H1 (cell line): ENCODE results near the gene KIAA0930. TPM values are rescaled to one million over a fixed set of nuclear protein-coding genes. Genes with fewer than 3 reads are reported as not detected.

Experiments
- CTCF ChIA-PET: fragments of 300-600 bp; sonication (Branson Sonifier 250); formaldehyde crosslinking; loops from one replicate; lab custom pipeline; 2021; ENCODE audit not compliant: partially characterized antibody; lab: Charles Lee
- POLR2A ChIA-PET: fragments of 300-600 bp; sonication (Branson Sonifier 250); formaldehyde crosslinking; loops from one replicate; lab custom pipeline; 2021; ENCODE audit warnings: inconsistent platforms; ENCODE audit not compliant: partially characterized antibody; lab: Charles Lee
- DNase-seq, 2 experiments: peaks; one replicate each; pipeline versions ENCODE4 v3.0.0 to v3.0.0-alpha.2; 2010 to 2022; ENCODE audit warnings: low spot score in 2 of 2, low read depth in 1 of 2, mixed read lengths in 1 of 2
- FAIRE-seq: peaks from 2 replicates; lab custom pipeline; 2011; peaks lifted over from hg19 to GRCh38; lab: Jason Lieb, UNC
- H2AFZ ChIP-seq: 2 replicates; pipeline ENCODE4 v1.8.1; 2012; ENCODE audit warnings: low read length, inconsistent platforms
- H2AK5ac ChIP-seq: 2 replicates; pipeline ENCODE4 v1.6.1; 2013; ENCODE audit warnings: low read depth, low read length
- H2BK120ac ChIP-seq: replicated peaks from 2 replicates; pipeline ENCODE3; 2013; ENCODE audit warnings: low read depth, low read length, inconsistent platforms
- H2BK12ac ChIP-seq: 2 replicates; pipeline ENCODE4 v1.6.1; 2013; ENCODE audit warnings: low read depth, low read length
- H2BK15ac ChIP-seq: 2 replicates; pipeline ENCODE4 v1.6.1; 2013; ENCODE audit warnings: low read length
- H2BK20ac ChIP-seq: 2 replicates; pipeline ENCODE4 v1.6.1; 2013; ENCODE audit warnings: low read length
- H2BK5ac ChIP-seq: 2 replicates; pipeline ENCODE4 v1.6.1; 2013; ENCODE audit warnings: low read depth, low read length
- H3K14ac ChIP-seq: 2 replicates; pipeline ENCODE4 v1.6.1; 2013; ENCODE audit warnings: inconsistent platforms; ENCODE audit not compliant: insufficient read length
- H3K18ac ChIP-seq: 2 replicates; pipeline ENCODE4 v1.6.1; 2013; ENCODE audit warnings: low read length; ENCODE audit errors: extremely low read depth
- H3K23ac ChIP-seq: 2 replicates; pipeline ENCODE4 v1.6.1; 2013; ENCODE audit warnings: inconsistent platforms; ENCODE audit not compliant: insufficient read length
- H3K23me2 ChIP-seq: 2 replicates; pipeline ENCODE4 v1.6.1; 2013; ENCODE audit warnings: low read depth, low read length
- H3K27ac ChIP-seq: 2 replicates; pipeline ENCODE4 v1.6.1; 2011; ENCODE audit warnings: low read depth, low read length, inconsistent platforms
- H3K27me3 ChIP-seq, 4 experiments: replicated peaks in 1 of 4; 1 replicate in 1 of 4; 2 replicates in 3 of 4; pipeline versions ENCODE4 v1.6.1 to v1.8.1; 2011 to 2013; ENCODE audit warnings: low read length in 3 of 4, mild to moderate bottlenecking in 3 of 4, inconsistent platforms in 2 of 4, mixed read lengths in 2 of 4, moderate library complexity in 1 of 4; ENCODE audit not compliant: control insufficient read depth in 3 of 4, insufficient read depth in 3 of 4; ENCODE audit errors: extremely low read depth in 1 of 4
- H3K36me3 ChIP-seq, 4 experiments: 2 replicates each; pipeline versions ENCODE4 v1.6.1 to v1.8.1; 2011 to 2013; ENCODE audit warnings: mild to moderate bottlenecking in 4 of 4, low read length in 3 of 4, moderate library complexity in 2 of 4, control low read depth in 1 of 4, inconsistent platforms in 1 of 4; ENCODE audit not compliant: insufficient read depth in 4 of 4, control insufficient read depth in 2 of 4
- H3K4ac ChIP-seq: replicated peaks from 2 replicates; pipeline ENCODE3; 2013; ENCODE audit warnings: low read length, low read depth, mixed read lengths, inconsistent platforms; ENCODE audit not compliant: insufficient read length
- H3K4me1 ChIP-seq, 4 experiments: replicated peaks in 1 of 4; 1 replicate in 1 of 4; 2 replicates in 3 of 4; pipeline versions ENCODE4 v1.6.1 to v1.8.1; 2011 to 2013; ENCODE audit warnings: low read length in 3 of 4, inconsistent platforms in 2 of 4, mixed read lengths in 1 of 4; ENCODE audit not compliant: insufficient read depth in 4 of 4, control insufficient read depth in 3 of 4
- H3K4me2 ChIP-seq, 2 experiments: 2 replicates each; pipeline versions ENCODE4 v1.6.1 to v1.8.1; 2011 to 2013; ENCODE audit warnings: low read depth in 2 of 2, low read length in 2 of 2, control low read depth in 1 of 2, inconsistent platforms in 1 of 2, mild to moderate bottlenecking in 1 of 2; ENCODE audit not compliant: insufficient read depth in 1 of 2
- H3K4me3 ChIP-seq, 4 experiments: fragments of 200-600, 300-600 bp in 1 of 4; sonication (generic), shearing (Covaris generic), sonication (Bioruptor Twin) in 1 of 4; 2 replicates each; pipeline versions ENCODE4 v1.5.1 to v1.8.1; 2011 to 2016; ENCODE audit warnings: low read length in 4 of 4, low read depth in 3 of 4, control low read depth in 2 of 4, inconsistent platforms in 2 of 4, mild to moderate bottlenecking in 2 of 4, mixed read lengths in 1 of 4, moderate library complexity in 1 of 4; ENCODE audit not compliant: insufficient read depth in 2 of 4; ENCODE audit errors: extremely low read depth in 1 of 4
- H3K56ac ChIP-seq: replicated peaks from 2 replicates; pipeline ENCODE3; 2013; ENCODE audit warnings: low read depth, mild to moderate bottlenecking, mixed read lengths, low read length, inconsistent platforms; ENCODE audit not compliant: insufficient read length
- H3K79me1 ChIP-seq: 2 replicates; pipeline ENCODE4 v1.6.1; 2013; ENCODE audit warnings: low read depth, low read length, control low read depth
- H3K79me2 ChIP-seq, 2 experiments: 2 replicates each; pipeline versions ENCODE4 v1.6.1 to v1.8.1; 2012 to 2013; ENCODE audit warnings: low read length in 2 of 2, mild to moderate bottlenecking in 2 of 2, inconsistent platforms in 1 of 2; ENCODE audit not compliant: insufficient read depth in 2 of 2, control insufficient read depth in 1 of 2
- H3K9ac ChIP-seq, 4 experiments: replicated peaks in 1 of 4; 1 replicate in 1 of 4; 2 replicates in 3 of 4; pipeline versions ENCODE4 v1.6.1 to v1.8.1; 2011 to 2013; ENCODE audit warnings: low read depth in 3 of 4, low read length in 3 of 4, control low read depth in 2 of 4, mild to moderate bottlenecking in 2 of 4, moderate library complexity in 2 of 4, inconsistent platforms in 1 of 4; ENCODE audit errors: extremely low read depth in 1 of 4
- H3K9me3 ChIP-seq, 2 experiments: 2 replicates each; pipeline versions ENCODE4 v1.6.1 to v1.8.1; 2012 to 2013; ENCODE audit warnings: mild to moderate bottlenecking in 2 of 2, moderate library complexity in 2 of 2, control low read depth in 1 of 2, inconsistent platforms in 1 of 2, low read depth in 1 of 2, low read length in 1 of 2, mixed read lengths in 1 of 2; ENCODE audit not compliant: insufficient read depth in 2 of 2
- H4K20me1 ChIP-seq, 2 experiments: replicated peaks in 1 of 2; 2 replicates each; pipeline versions ENCODE3 to v1.8.1; 2011 to 2013; ENCODE audit warnings: inconsistent platforms in 2 of 2, low read length in 2 of 2, mild to moderate bottlenecking in 1 of 2; ENCODE audit not compliant: insufficient read depth in 2 of 2, control insufficient read depth in 1 of 2
- H4K5ac ChIP-seq: 2 replicates; pipeline ENCODE4 v1.6.1; 2013; ENCODE audit warnings: low read length, low read depth, mixed read lengths, inconsistent platforms; ENCODE audit not compliant: insufficient read length
- H4K8ac ChIP-seq: 2 replicates; pipeline ENCODE4 v1.8.0; 2013; ENCODE audit warnings: mild to moderate bottlenecking, moderate library complexity, low read length, inconsistent platforms; ENCODE audit not compliant: insufficient read depth; ENCODE audit errors: extremely low read depth
- H4K91ac ChIP-seq: replicated peaks from 2 replicates; pipeline ENCODE3; 2013; ENCODE audit warnings: low read length, mixed read lengths, inconsistent platforms; ENCODE audit not compliant: insufficient read length
- ASH2L ChIP-seq: fragments of 200-600, 300-600 bp; sonication (generic); IDR thresholded peaks from one replicate; pipeline ENCODE4 v1.7.1; 2017; ENCODE audit warnings: low read length
- BCL11A ChIP-seq, 2 experiments: IDR thresholded peaks; one replicate each; pipeline ENCODE4 v1.6.1; 2011; ENCODE audit warnings: low read depth in 2 of 2, low read length in 2 of 2, mild to moderate bottlenecking in 2 of 2
- CBX5 ChIP-seq: fragments of 300-800, 300-1000 bp; sonication (generic); IDR thresholded peaks from 2 replicates; pipeline ENCODE4 v1.7.1; 2016; ENCODE audit warnings: antibody characterized with exemption, low read length, low read depth
- CHD1 ChIP-seq: IDR thresholded peaks from 2 replicates; pipeline ENCODE4 v1.6.1; 2012; ENCODE audit warnings: low read depth, low read length, improper control_type of control experiment
- EP300 ChIP-seq, 2 experiments: IDR thresholded peaks; 1 replicate in 1 of 2; 2 replicates in 1 of 2; pipeline ENCODE4 v1.6.1; 2011 to 2012; ENCODE audit warnings: low read depth in 2 of 2, low read length in 2 of 2, mild to moderate bottlenecking in 2 of 2, borderline replicate concordance in 1 of 2, inconsistent platforms in 1 of 2, moderate library complexity in 1 of 2
- HDAC6 ChIP-seq: IDR thresholded peaks from one replicate; pipeline ENCODE4 v1.7.1; 2012; ENCODE audit warnings: low read depth, mild to moderate bottlenecking, inconsistent platforms, low read length, moderate library complexity
- JUN ChIP-seq: IDR thresholded peaks from 2 replicates; pipeline ENCODE4 v1.6.1; 2011; ENCODE audit warnings: low read depth, mild to moderate bottlenecking, improper control_type of control experiment, low read length
- JUND ChIP-seq: IDR thresholded peaks from 2 replicates; pipeline ENCODE4 v1.6.1; 2011; ENCODE audit warnings: mild to moderate bottlenecking, improper control_type of control experiment, low read length
- KDM5A ChIP-seq: fragments of 200-600 bp; IDR thresholded peaks from 2 replicates; pipeline ENCODE4 v1.7.1; 2012; ENCODE audit warnings: mild to moderate bottlenecking, low read length, inconsistent platforms, mixed read lengths
- MAFK ChIP-seq: IDR thresholded peaks from 2 replicates; pipeline ENCODE4 v1.6.1; 2012; ENCODE audit warnings: low read depth, mild to moderate bottlenecking, improper control_type of control experiment, low read length
- NRF1 ChIP-seq: IDR thresholded peaks from 2 replicates; pipeline ENCODE4 v1.6.1; 2011; ENCODE audit warnings: mild to moderate bottlenecking, low read depth, low read length, improper control_type of control experiment
- SIN3A ChIP-seq, 2 experiments: IDR thresholded peaks in 1 of 2; conservative IDR thresholded peaks in 1 of 2; 2 replicates each; pipeline ENCODE4 v1.6.1; 2011 to 2012; ENCODE audit warnings: low read length in 2 of 2, improper control_type of control experiment in 1 of 2, low read depth in 1 of 2, mild to moderate bottlenecking in 1 of 2
- ZNF274 ChIP-seq: IDR thresholded peaks from 2 replicates; pipeline ENCODE4 v1.7.0; 2012; ENCODE audit warnings: low read length, borderline replicate concordance; ENCODE audit errors: extremely low read depth
- WGBS, 2 experiments: shearing (Covaris generic) in 1 of 2; methylation state at CpG; one replicate each; pipeline versions ENCODE4 v1.1.6 to v1.1.7; 2013 to 2015; ENCODE audit warnings: low lambda C conversion rate in 2 of 2, mixed read lengths in 2 of 2, inconsistent platforms in 1 of 2, low coverage in 1 of 2, missing lambda C conversion rate in 1 of 2; ENCODE audit not compliant: insufficient replicate concordance in 2 of 2, insufficient coverage in 1 of 2, insufficient read length in 1 of 2; ENCODE audit errors: extremely low coverage in 1 of 2, missing lambda C conversion rate in 1 of 2; 5-methylcytosine and 5-hydroxymethylcytosine counted together
- polyA plus RNA-seq, 7 experiments: library from polyadenylated mRNA; depleted of rRNA in 3 of 7; stranded (reverse) in 5 of 7; unstranded in 2 of 7; fragments of >200 nt in 5 of 7; fragments of 200-250 nt in 2 of 7; gene quantifications; 1 replicate in 5 of 7; 2 replicates in 1 of 7; 4 replicates in 1 of 7; pipeline versions ENCODE4 v1.2.1 to v1.2.3, GENCODE V29; 2011 to 2013; ENCODE audit warnings: missing spikeins in 2 of 7, mixed read lengths in 2 of 7
- total RNA-seq: library from RNA; stranded (reverse); fragmentation: NEBNext Ultra II Directional; extraction: Animal tissue kit (Norgen Biotek cat#: 25700); gene quantifications from 2 replicates; pipeline ENCODE4 v1.2.1, GENCODE V29; 2021

Gene KIAA0930
- total and polyA plus RNA-seq, 2 of the 8 experiments (the other 6 are each of a cell fraction or from before 2014, with no cell fraction given): 61.9 to 66.1 TPM

GRCh38 chr22:45235101-45235777 is 5.5 kb downstream of the KIAA0930 start:
- Histone ChIP-seq H4K8ac (peak overlapping the region; percentile 29), H3K23ac (no peak overlapping the region), H4K20me1 (peaks cover 9 to 17% of the 10 kb centered on the region in 2 experiments), H3K4me1 (peaks cover 0 to 12% (median 11%) of the 10 kb centered on the region in 4 experiments; a peak in 5 of 7 replicates), H3K79me1 (peaks cover 2% of the 10 kb centered on the region; the same call in 1 of the 2 replicates), H4K91ac (no peak overlapping the region), H3K23me2 (peaks cover 5% of the 10 kb centered on the region; the same call in 1 of the 2 replicates), H2BK15ac (no peak overlapping the region), H3K27ac (no peak overlapping the region), H2AK5ac (no peak overlapping the region), H3K4me3 (no peak overlapping the region), H2AFZ (no peak overlapping the region), H3K18ac (no peak overlapping the region), H3K27me3 (peaks cover 0 to 7% (median 3%) of the 10 kb centered on the region in 4 experiments; a peak in 4 of 7 replicates), H2BK20ac (no peak overlapping the region), H4K5ac (no peak overlapping the region), H2BK5ac (no peak overlapping the region), H2BK12ac (no peak overlapping the region), H3K4ac (no peak overlapping the region), H3K14ac (no peak overlapping the region), H3K9ac (no peak overlapping the region), H3K4me2 (no peak overlapping the region), H3K79me2 (peaks cover 0 to 3% of the 10 kb centered on the region in 2 experiments; a peak in 1 of 4 replicates), H3K36me3 (no peaks in the 10 kb centered on the region), H3K56ac (no peak overlapping the region), H3K9me3 (no peaks in the 10 kb centered on the region), H2BK120ac (no peak overlapping the region)
- ChIA-PET POLR2A (interaction anchor here (1.7 to 3.1 kb wide), 3 partner anchors 9 to 42 kb away, joined by 4 to 10 read pairs (median 5); no protein-coding TSS in a partner anchor), CTCF (interaction anchor here (1.3 to 4.9 kb wide), 2 partner anchors 25 to 27 kb away, joined by 3 to 25 read pairs; no protein-coding TSS in a partner anchor)
- no peak for FAIRE-seq
- WGBS, 2 experiments: 89% methylated on average over 23 of the region's 23 CpGs; no CpG with 5 or more reads in 1 of the 2 experiments
- DNase-seq: no peak
- TF ChIP-seq MAFK (no peak), KDM5A (no peak), JUND (no peak), CHD1 (no peak), NRF1 (no peak), EP300 (IDR thresholded peaks at IDR 0.05; ENCODE audit: borderline replicate concordance in 1 of 2, low read depth in 2 of 2, low read length in 2 of 2) (no peak), ASH2L (no peak), HDAC6 (no peak), ZNF274 (no peak), JUN (no peak), CBX5 (no peak), SIN3A (conservative IDR thresholded peaks at IDR 0.05 in 1 of 2, IDR thresholded peaks at IDR 0.05 in 1 of 2; ENCODE audit: low read depth in 1 of 2, low read length in 2 of 2) (no peak), BCL11A (IDR thresholded peaks at IDR 0.05; ENCODE audit: low read depth in 2 of 2, low read length in 2 of 2) (no peak)
